Heart left ventricle (tissue), 13 donors: ENCODE measurements around the gene AGAP2.

ENCODE experiments used
- CTCF ChIP-seq, 12 donors: fragments of 200-600 bp; sonication (generic) in 4 of 12; IDR thresholded peaks; one replicate each; pipeline versions ENCODE4 v1.5.0 to v1.8.0; 2018 to 2022; ENCODE audit warnings: antibody characterized with exemption in 12 of 12, mild to moderate bottlenecking in 5 of 12
- POLR2A ChIP-seq, 2 donors: fragments of 450-650 bp; IDR thresholded peaks; one replicate each; pipeline ENCODE4 v1.6.1; 2017; ENCODE audit warnings: antibody characterized with exemption in 2 of 2, mild to moderate bottlenecking in 2 of 2, moderate library complexity in 2 of 2
- donor health status: ischemic (EF 13 %, LVEDD 7.1; RV severe dilation, severe dysfunction).
- donor health status: DM: no; HTN: yes; CAD: no.
- donor health status: DM: no; HTN: no; CAD: no.
- donor health status: ischemic (EF 25% LVEDD 6.9; RV normal size, moderate dysfunction).
- donor health status: ischemic (EF 25% LVEDD 5.7; RV mildly dilated, moderate dysfunction).
- donor health status: ischemic (EF 35%, LVEDD 5.7; RV mildly dilated, moderate dysfunction).
- donor health status: nonischemic (EF 11% LVEDD 7.7; RV severe dilation, severe dysfunction).
- donor health status: DM: yes; HTN: yes; CAD: no.
- donor health status: PGD.
- donor health status: ischemic (EF 29% LVEDD 5.4; RV normal size, mild dysfunction).
- donor health status: nonischemic (EF 23%, LVEDD 6.1; RV moderate dilation, normal function).

DNA sequence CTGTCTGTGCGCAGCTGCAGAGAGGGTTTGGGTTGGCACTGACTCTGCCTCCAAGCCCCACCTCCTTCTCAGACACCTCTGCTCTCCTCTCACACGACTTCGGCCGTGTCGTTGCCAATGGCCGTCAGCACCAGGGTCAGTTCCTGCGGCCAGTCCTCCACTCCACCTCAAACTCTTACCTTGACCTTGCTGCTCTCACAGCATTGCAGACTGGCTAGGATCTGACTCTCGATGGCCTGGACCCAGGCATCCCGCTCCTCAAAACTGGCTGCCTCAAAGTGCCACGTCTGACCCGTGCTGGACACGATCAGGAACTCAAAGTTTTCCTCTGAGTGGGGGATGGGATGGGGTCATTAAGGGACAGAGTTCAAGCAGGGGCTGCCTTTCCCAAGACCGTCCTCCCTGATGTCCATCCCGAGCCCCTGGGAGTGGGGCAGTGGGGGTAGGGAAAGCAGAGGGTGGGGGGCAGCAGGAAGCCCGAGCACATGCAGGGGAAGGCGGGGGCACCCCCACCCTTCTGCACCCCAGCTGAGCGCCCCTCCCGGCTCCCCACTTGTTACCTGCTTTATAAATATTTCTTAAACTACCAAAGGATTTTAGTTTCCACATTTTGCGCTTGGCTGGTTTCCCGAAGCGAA is 10.7 kb downstream of the AGAP2 start:
- TF ChIP-seq CTCF (IDR thresholded peaks at IDR 0.05) (no peak), POLR2A (IDR thresholded peaks at IDR 0.05) (no peak)
